HG03196 (cell line): ENCODE data around the gene SMAD5.

Source experiments
- ATAC-seq: cut with Tn5 transposase; IDR thresholded peaks from one replicate; pipeline ENCODE4 v1.9.1; 2021; ENCODE audit not compliant: unreplicated experiment

The SMAD5 gene

DNA sequence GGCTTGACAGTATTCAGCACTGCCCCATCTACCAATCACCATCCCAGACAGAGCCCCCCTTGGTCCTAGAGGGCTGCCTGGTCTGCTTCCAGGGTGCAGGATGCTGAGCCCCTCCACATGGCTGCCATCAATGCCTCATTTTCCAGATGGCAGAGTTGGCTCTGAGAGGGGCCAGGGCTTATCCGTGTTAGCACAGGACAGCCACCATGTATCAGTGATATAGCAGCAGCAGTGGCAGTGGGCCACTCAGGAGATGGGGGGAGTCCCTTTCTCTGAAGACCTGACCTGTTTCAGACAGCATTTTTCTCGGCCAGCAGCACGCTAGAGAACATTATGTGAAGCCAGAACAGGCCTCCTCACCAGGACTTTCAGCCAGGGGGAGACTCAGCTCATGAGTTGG is 61.9 kb downstream of the SMAD5 start:
- no peak for ATAC-seq

DNA sequence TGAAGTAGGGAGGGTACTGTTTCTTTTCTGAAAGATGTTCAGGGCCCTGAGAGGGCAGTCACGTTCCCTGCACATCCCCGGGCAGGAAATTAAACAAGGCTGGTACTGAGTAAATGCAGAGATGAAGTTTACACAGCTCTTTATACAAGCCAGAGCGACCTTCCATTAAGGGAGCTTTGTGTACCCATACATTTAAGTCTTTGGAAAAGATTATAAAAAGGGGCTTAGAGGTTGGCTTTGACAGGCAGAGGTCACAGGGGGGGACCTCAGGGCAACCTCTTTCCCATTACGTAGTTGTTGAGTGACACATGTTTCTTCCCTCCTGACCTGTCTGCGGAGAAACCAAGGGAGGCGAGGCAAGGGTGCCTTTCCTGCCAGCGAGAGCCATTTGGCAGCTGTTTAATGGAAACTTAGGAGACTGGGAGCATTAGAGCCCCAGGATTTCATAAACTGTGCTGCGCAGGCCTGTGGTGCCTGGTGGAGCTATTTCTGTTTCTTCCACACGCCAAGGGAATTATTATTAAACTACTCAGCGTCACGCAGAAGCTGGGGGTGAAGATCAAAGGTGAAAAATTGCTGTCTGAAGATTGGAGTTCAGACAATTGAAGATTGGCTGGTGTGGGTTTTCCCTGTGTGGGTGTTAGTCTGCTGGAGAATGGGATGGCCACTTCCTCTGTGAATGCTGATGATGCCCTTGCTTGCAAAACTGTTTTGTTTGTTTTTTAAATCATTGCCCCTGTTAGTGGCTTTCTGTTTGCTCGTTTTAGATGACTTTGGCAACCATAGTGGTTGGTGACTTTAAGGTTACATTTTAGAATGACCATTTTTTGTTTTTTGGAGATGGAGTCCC is 63.6 kb downstream of the SMAD5 start:
- ATAC-seq: no peak

DNA sequence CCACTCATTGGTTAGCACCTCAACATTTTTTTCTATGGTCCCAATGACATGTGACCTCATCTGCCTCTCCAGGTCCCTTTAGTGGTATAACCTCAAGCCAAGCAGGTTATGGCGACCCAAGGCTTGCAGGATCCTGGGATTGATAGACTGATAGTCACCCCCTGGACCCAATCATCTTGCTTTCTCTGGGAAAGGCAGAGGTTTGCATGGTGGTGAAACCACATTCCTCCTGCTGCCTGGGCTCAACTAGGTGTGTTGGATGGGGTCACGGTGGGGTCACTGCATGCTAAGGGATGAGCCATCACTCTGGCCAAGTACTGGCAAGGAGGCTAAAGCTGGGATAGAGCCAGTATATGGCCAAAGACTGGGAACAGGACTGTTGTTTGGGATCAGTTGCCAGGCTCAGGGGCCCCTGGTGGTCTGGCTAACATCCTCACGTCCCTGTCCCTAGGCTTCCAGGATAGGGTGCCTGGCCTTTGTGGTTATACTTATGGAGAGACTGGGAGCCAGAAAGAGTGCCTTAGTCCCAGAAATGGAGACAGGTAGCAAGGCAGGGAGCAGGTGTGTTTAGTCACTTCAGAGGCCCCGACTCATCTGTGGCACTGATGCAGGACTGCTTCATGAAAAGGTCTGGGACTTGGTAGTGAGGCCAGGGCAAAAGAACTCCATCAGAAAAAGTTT is 65.0 kb downstream of the SMAD5 start:
- ATAC-seq: no peak

DNA sequence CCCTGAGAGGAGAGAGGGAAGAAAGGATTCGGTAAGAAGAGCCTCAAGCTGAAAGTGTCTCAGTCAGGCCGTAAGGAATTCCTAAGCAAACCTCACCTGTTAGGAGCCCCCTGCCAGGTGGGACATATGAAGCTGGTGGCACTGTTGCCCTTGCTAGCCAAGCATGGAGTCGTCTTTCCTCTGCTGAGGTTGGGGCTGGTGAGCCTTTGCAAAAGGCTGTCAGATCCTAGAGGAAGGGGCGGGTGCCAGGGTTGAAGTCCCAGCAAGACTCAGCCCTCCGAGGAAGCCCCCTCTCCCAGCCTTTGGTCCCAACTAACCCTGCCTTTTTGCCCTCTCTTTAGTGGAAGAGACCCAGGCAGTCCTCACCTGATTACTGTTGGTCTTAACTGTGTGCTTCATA is 65.8 kb downstream of the SMAD5 start:
- ATAC-seq: no peak

DNA sequence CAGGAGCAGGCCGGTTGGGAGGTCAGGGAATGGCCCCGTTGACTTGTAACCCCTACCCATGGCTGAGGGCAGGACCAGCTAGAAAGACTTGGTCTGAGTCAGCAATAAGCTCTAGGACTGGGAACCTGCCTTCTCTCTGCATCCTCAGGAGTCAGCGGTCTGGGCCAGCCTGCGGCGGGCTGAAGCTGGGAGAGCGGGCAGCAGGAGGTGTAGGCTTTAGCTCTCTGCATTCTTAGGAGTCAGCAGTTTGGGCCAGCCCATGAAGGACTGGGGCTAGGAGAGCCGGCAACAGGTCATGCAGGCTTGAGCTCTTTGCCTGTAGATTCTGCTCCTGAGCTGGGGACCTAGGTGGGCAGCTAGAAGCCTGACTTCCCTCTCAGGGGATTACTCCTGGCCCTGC is 66.8 kb downstream of the SMAD5 start:
- no peak for ATAC-seq

DNA sequence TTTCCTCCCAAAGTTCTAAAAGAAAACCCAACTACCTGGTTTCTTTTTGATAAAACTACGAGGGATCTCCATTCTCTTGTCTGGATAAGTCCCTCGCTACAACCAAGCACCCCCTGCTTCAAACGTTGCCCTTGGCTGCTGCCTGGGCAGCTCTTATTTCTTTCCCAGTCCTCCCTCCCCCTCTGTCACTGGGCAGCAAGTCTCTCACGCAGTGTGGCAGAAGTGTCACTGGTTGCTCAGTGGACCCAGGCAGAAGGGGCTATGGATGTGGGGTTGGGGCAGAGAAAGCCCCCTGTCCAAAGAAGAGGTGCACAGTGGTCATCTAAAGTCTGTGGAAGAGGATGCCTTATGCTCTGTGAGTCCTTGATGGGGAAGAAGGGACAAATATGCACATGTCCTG is 67.5 kb downstream of the SMAD5 start:
- no peak for ATAC-seq

DNA sequence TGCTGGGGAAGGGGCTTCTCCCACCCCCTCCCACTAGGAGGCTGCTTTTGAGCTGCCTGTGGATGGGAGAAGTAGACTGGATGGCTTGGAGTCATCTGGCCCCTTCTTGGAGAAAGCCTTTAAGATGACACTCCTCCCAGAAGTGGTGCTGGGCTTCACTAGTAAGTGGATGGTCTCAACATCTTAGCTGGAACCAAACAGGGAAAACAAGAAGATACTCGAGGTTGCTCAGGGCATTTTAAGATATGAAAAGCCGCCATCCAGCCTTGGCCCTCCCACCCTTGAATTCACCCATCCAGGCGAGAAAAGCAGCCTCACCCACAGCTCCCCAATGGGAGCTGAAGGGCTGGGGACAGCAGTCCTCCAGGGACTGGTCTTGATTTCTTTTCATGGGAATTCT is 68.1 kb downstream of the SMAD5 start:
- no peak for ATAC-seq

DNA sequence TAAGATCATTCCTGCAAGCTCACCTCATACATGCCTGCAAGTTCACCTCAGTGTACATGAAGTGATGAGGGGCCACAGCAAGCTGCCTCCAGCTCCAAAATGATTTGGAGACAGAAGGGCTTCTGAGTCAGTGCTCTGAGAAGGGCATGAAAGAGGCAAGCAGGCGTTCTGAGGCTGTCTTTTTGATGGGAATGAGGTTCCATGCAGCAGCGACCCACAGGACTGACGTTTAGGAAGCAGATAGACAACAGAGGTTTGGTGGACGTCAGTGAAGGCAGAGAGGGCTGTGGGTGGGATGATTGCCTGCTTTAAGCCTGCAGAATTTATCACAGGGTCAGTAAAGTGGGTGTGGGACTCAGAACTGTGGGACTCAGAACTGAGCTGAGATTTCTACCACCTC is 69.2 kb downstream of the SMAD5 start:
- no peak for ATAC-seq

DNA sequence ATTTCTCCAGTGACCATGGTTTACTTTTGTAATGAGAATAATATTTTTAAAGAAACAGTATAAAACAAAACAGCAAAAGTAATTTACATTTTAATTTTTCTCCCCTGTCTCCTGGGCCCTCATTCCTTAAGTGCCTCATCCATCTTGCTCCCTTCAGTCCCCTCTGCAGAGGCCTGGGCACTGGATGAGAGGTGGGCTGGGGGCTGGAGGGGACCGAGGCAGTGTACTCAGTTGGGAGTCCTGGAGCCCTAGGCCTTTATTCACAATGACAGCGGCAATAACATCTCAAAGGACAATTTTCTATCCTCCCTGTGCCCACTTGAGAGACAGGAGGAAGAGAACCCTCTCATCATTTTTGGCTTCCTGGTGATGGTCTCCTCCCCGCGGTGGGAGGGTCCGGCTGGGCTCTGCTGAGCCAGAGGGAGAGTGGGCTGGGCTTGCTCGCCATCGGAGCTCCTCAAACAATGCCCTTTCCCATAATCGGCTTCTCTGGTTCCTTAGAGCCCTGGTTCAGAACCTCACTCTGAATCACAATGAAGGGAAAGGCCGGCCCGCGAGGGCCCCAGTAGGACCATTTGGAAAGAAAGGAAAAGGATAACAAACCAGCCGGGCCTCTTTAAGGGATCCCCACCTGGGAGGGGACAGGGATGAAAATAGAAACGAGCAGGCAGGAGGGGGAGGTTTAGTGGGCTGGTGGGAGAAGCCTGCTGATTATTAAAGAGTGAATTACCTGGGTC is 70.0 kb downstream of the SMAD5 start:
- ATAC-seq: no peak

DNA sequence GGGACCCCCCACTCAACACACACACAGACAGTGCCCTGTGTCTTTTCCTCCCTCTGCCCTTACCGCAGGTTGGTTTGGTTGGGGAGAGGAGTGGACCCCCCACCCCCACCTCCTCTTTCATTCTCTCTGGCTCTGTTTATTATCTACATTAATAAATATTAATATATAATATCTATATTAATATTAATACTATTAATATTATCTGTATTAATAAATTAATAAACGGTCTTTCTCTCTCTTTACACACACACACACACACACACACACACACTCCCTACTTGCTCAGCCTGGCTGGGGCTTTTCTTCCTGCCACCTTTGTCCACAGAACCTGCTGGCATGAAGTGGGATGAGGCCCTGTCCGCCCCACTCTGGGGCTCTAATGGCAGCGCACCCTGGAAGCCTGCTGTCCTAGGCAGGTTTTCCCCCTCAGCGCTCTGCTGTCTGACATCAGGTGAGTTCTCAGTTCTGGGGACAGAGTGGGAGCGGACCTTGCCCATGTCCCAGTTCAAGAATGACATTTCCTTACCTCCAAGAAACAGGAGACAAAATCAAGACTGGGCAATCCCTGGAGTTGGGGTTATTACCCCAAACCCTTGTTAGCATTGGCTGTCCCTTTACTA is 70.8 kb downstream of the SMAD5 start:
- no peak for ATAC-seq

DNA sequence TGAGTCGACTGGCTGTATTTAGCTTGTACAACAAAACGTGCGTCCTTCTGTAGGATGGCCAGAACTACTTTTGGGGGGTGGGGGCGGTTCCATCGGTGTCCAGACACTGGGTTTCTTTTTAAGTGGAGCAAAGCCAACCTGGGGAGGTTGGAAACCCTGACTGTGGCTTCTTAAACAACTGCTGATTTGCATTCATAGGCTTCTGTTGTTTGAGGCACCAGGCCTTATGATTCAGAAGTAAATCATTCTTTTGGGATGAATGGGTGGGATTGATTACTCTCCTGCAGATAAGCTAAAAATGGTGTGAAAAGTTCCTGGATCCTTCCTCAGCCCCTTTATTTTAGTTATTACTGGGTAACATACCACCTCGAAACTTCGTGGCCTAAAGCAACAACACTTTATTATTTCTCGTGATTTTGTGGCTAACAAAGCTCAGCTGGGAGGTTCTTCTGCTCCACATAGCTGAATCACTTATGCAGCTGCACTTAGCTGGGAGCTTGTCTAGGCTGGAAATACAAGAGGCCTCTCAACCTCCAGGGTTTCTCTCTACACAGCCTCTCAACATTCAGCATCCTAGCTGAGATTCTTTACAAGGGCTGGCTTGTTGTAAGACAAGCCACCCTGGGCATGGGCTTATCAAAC is 72.5 kb downstream of the SMAD5 start:
- no peak for ATAC-seq

DNA sequence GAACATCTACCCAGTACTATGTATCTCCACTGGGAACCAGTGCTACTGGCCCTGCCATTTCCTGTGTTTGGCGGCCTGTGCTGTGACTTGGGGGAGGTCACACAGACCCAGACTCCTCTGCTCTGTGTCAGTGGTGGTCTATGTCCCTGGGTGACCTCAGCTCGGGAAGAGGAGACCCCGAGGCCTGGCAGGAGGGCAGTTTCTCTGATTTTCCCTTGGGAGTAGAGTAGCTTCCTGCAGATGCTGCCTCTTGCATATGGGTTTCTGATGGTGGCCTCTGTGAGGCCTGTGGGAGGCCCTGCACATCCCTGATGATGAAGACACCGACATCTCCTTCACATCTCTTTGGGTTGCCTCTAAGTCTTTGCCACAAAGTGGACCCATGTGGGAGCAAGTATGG is 73.3 kb downstream of the SMAD5 start:
- no peak for ATAC-seq

DNA sequence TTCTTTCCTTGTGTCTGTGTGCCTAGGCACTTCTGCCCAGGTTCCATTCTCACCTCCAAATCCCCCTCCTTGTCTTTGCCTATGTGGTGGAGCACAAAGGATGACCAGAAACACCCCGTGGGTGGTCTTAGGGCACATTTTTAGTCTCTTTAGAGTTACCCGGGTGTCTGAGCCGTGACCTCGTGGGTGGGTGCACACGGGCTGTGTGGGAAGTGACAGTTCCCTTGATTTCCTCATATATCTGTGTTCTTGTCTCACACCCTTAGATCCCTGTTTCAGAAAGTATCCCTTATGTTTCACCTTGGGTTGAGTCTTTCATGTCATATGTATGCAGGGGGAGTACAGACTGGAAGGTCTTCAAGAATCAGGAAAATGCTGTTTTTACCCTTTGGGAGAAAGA is 73.7 kb downstream of the SMAD5 start:
- ATAC-seq: no peak

DNA sequence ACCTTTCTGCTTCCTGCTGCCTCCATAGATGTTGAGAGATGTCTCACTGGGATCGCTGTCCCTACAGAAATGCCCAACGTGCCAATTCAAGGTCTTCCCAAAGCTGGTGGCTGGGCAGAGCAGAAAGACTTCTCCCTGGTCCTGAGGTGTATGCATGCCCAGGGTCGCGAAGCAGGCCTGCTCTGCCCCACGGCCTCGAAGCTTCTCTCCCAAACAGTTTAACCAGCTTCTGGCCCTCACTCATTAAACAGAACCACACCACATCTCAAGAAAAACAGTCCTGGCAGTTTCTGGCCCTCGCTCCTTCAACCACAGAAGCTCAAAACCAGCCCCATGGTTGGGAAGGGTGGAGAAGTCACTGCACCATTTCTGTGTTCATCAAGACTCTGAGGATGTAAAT is 75.0 kb downstream of the SMAD5 start:
- ATAC-seq: no peak

DNA sequence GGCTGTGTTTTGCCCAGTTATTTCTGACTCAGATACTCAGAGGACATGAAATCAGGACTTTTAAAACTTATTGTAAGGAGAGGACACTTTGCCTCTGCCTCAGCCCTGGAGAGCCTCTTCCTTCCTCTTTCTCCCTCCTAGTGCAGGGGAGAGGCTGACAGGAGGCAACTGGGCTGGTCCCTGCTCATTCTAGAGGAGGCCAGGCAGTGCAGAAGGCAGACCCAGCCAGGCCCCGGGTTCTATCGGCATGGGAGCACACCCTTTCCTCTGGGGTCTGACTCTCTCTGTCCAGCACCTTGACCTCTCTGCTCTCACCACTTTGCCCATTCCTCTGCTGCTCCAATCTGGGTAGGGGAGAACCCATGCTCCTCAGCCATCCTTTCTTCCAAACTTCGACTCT is 76.3 kb downstream of the SMAD5 start:
- ATAC-seq: no peak

DNA sequence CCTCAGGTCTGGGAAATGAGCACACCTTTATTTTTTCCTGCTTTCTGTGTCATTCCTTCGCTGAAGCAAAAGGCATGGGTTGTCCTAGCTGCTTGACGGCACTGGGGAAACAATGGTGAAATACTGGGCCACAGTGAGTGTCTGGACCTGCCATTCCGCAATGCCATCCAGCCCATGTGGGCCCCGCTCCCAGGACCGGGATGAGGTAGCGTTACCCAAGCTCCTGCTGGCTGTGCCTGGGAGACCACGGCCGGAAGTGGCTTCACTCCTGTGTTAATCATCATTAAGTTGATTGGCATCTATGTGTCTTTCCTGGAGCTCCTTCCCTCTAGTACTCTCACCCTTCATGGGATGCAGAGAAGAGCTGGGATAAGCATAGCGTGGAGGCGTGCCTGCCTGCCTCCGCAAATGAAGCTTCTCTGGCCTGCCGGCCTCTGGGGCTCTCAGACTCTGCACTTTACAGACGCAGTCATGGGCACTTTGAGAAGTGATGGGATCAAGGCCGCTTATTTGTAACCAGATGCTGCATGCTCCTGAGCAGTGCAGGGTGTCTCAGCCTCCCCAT is 76.8 kb downstream of the SMAD5 start:
- no peak for ATAC-seq

DNA sequence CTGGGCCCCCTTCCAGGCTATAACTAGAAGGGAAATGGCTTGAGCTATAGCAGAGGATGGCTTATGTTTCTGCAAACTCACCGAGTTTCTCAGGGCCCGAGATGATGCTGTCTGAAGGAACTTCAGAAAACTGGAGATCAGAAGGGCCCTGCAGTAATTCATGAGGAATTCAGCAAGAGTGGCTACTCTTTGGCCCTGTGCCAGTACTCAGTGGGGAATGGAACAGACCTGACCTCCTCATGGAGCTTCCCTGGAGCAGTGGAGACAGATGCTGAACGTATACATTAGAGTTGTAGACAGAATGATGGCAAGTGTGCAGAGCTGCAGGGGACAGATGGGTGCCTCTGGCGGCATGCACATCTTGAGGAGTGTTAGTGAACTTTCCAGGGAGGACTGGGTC is 77.6 kb downstream of the SMAD5 start:
- no peak for ATAC-seq

DNA sequence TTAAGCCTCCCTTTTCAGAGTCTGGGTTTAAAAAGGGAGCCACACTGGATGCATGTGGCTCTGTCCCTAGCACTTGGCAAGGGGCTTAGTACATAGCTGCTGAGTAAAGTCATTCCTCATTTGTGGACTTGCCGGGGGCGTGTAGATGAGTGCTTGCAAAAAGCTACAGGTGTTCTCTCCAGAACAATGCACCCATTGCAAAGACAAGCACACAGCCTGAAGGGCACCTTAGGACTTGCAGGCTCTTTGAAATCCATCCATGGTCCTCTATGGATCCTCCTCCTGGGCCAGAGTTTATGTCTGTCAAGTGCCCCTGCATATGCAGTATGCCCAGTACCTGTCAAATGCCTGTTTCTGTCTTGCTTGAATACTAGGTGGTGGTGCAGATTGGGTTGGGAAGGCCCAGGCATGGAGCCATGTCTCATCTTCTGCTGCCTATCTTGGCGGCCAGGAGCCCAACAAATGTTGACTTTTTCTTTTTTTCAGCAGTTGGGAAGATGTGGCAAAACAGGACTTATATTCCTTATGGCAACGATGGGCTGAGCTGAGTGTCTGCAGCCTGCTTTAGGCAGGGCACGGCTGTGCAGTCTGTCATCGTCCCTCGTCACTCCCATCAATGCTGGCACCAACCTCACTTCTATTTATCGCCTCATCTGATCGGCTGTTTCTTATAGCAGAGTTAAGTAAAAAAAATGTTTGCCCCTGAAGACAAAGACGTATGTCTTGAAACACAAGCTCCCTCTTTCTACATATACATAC is 78.8 kb downstream of the SMAD5 start:
- ATAC-seq: no peak

DNA sequence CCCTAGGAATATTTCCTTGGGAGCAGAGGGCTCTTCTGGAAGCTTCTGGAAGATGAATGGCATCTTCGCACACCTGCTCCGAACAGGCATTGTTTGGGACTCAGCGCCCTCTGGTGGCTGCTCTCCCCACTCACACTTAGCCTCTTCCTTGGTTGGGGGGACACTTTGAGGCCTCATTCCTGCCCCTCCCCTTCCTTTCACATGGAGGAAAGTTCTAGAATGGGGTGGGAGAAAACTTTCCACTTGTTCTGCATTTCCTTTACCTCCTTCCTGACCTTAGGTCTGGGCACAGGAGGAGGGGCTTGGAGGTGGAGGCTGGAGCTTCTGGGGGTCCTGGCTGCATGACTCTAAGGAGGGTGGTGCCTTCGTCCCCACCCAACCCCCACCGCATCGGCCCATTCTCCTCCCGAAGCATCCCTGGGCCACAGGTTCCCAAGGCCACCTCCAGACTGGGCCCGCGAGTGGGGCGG is 79.6 kb downstream of the SMAD5 start:
- ATAC-seq: no peak

DNA sequence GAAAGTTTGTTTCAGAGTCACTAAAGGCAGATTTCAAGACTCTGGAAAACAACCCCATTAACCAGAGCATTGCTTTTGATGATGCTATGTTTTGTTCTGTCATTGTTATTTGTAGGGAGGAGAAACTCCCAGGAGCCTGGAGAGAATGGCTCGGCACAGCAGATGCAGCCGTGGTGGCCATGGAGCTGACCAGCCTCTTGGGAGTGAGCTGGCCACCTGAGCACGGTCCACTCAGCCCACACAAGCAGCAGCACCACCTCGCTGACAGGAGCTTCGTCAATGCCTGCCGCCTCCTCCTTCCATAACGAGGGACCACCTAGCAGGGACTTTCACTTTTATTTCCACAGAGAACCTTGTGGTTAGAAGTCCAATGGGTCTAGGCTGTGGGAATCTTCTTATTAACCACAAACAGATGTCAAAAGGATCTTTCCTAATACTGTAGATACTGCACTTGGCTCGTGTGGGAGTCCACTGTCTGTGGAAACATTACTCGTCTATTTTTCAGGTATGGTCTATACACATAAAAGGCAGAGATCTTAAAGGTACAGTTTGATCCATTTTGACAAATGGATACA is 81.4 kb downstream of the SMAD5 start:
- ATAC-seq: no peak
